Measurements from ENCODE around the gene C1orf185. TPM values are rescaled to one million over a fixed set of nuclear protein-coding genes. Genes with fewer than 3 reads are reported as not detected.
"Not testable (repeated sequence)": the region's sequence is repeated elsewhere in the genome, so short reads cannot be mapped to it uniquely, and the experiment has no call there.

Gene C1orf185
- total and polyA plus RNA-seq, 2 of the 4 experiments (the other 2 are of a cell fraction): not detected

- POLR2A ChIA-PET (ENCODE audit: unreplicated experiment): no interaction called here
- no peak overlapping the region for H2AK9ac ChIP-seq (replicated peaks; ENCODE audit: low read depth, low read length, poor library complexity)
- no peak overlapping the region for H2BK5ac ChIP-seq (ENCODE audit: low read depth, low read length, poor library complexity, severe bottlenecking)
- H3K23ac ChIP-seq (ENCODE audit: low read depth, low read length): no peak overlapping the region
- no peaks in the 10 kb centered on the region; the same call in 1 of the 2 replicates for H3K9me3 ChIP-seq (ENCODE audit: control insufficient read depth, insufficient read depth, low read length)
- H3K9ac ChIP-seq (ENCODE audit: low read depth, low read length): no peak overlapping the region
- H3K9me1 ChIP-seq (ENCODE audit: insufficient read depth, low read length): no peaks in the 10 kb centered on the region
- H3K4me1 ChIP-seq (ENCODE audit: control insufficient read depth, insufficient read depth, low read length): no peaks in the 10 kb centered on the region
- H2AK5ac ChIP-seq (ENCODE audit: low read depth, low read length): no peak overlapping the region
- no peak overlapping the region for H3K27ac ChIP-seq (ENCODE audit: insufficient read depth, low read length)
- ATAC-seq (ENCODE audit: low read depth): no peak
- H3K4me2 ChIP-seq (ENCODE audit: low read depth, low read length): no peak overlapping the region
- no peak overlapping the region for H2BK15ac ChIP-seq (ENCODE audit: low read depth, low read length)
- no peak overlapping the region for H4K5ac ChIP-seq (ENCODE audit: low read depth, low read length)
- no peak overlapping the region for H3K4me3 ChIP-seq (ENCODE audit: insufficient read depth, low read depth, low read length)
- H3K79me1 ChIP-seq (ENCODE audit: low read depth in 1 of 2, low read length in 2 of 2): no peaks in the 10 kb centered on the region
- no peak overlapping the region for H2AFZ ChIP-seq (replicated peaks; ENCODE audit: low read length, poor library complexity)
- no peak overlapping the region for H3K4ac ChIP-seq (ENCODE audit: low read depth, low read length)
- no peak overlapping the region for H4K8ac ChIP-seq (ENCODE audit: low read depth in 2 of 2, low read length in 2 of 2)
- no TSS peak for BruUV-seq (replicated peaks)
- CTCF ChIA-PET: no interaction called here
- WGBS, 2 experiments (ENCODE audit: extremely low coverage in 2 of 2, insufficient read length in 1 of 2): no CpG with 5 or more reads among the region's 2 CpGs
- TF ChIP-seq NFE2L2 (IDR thresholded peaks at IDR 0.05; ENCODE audit: low read depth, low read length): no peak
- TF ChIP-seq MXI1 (IDR thresholded peaks at IDR 0.05; ENCODE audit: borderline replicate concordance, low read depth, low read length): no peak
- TF ChIP-seq CHD1 (IDR thresholded peaks at IDR 0.05; ENCODE audit: low read depth, low read length): no peak
- TF ChIP-seq MAFK (IDR thresholded peaks at IDR 0.05; ENCODE audit: low read depth, low read length): no peak
- no peaks in the 10 kb centered on the region for H4K20me1 ChIP-seq (ENCODE audit: insufficient read depth, low read length)
- H3K56ac ChIP-seq (ENCODE audit: extremely low read depth, insufficient read depth, low read length): no peak overlapping the region
- no peak overlapping the region for H2BK120ac ChIP-seq (ENCODE audit: low read depth, low read length)
- no peak overlapping the region for H3K14ac ChIP-seq (replicated peaks; ENCODE audit: low read depth, low read length)
- no peak for DNase-seq
- H4K91ac ChIP-seq (ENCODE audit: insufficient read depth, low read depth, low read length): no peak overlapping the region
- in situ Hi-C loops (cut with MboI; ENCODE audit: low sequenced_read_pairs): no loop called here
- dilution Hi-C loops (cut with HindIII; ENCODE audit: low sequenced_read_pairs, unreplicated experiment): no loop called here
- H2BK20ac ChIP-seq (ENCODE audit: low read depth, low read length): no peak overlapping the region
- peaks cover 1% of the 10 kb centered on the region; the same call in 1 of the 2 replicates for H3K27me3 ChIP-seq (ENCODE audit: control insufficient read depth, insufficient read depth, low read length)
- H3K18ac ChIP-seq (ENCODE audit: low read depth, low read length): no peak overlapping the region
- intact Hi-C loops (cut with micrococcal nuclease): no loop called here
- H3K36me3 ChIP-seq (ENCODE audit: control insufficient read depth, insufficient read depth, low read length): no peaks in the 10 kb centered on the region
Measured at GRCh38 chr1:51133045-51133444, 31.0 kb downstream of the C1orf185 start.

GRCh38 chr1:51137696-51138095 is 35.7 kb downstream of the C1orf185 start:
- DNase-seq; H3K23ac ChIP-seq (ENCODE audit: low read depth, low read length); H3K36me3 ChIP-seq (ENCODE audit: control insufficient read depth, insufficient read depth, low read length); in situ Hi-C loops (cut with MboI; ENCODE audit: low sequenced_read_pairs); H3K27me3 ChIP-seq (ENCODE audit: control insufficient read depth, insufficient read depth, low read length); H3K4ac ChIP-seq (ENCODE audit: low read depth, low read length); H3K9ac ChIP-seq (ENCODE audit: low read depth, low read length); H2BK120ac ChIP-seq (ENCODE audit: low read depth, low read length); H3K4me3 ChIP-seq (ENCODE audit: insufficient read depth, low read depth, low read length); H3K27ac ChIP-seq (ENCODE audit: insufficient read depth, low read length); H3K9me3 ChIP-seq (ENCODE audit: control insufficient read depth, insufficient read depth, low read length); H3K79me1 ChIP-seq (ENCODE audit: low read depth in 1 of 2, low read length in 2 of 2); H4K91ac ChIP-seq (ENCODE audit: insufficient read depth, low read depth, low read length); ATAC-seq (ENCODE audit: low read depth); H3K56ac ChIP-seq (ENCODE audit: extremely low read depth, insufficient read depth, low read length); H4K8ac ChIP-seq (ENCODE audit: low read depth in 2 of 2, low read length in 2 of 2); BruUV-seq (replicated peaks); H2AK5ac ChIP-seq (ENCODE audit: low read depth, low read length); H3K4me2 ChIP-seq (ENCODE audit: low read depth, low read length); H4K5ac ChIP-seq (ENCODE audit: low read depth, low read length); H3K18ac ChIP-seq (ENCODE audit: low read depth, low read length); H3K9me1 ChIP-seq (ENCODE audit: insufficient read depth, low read length); H2BK5ac ChIP-seq (ENCODE audit: low read depth, low read length, poor library complexity, severe bottlenecking); H2BK20ac ChIP-seq (ENCODE audit: low read depth, low read length); H2AK9ac ChIP-seq (replicated peaks; ENCODE audit: low read depth, low read length, poor library complexity); intact Hi-C loops (cut with micrococcal nuclease); POLR2A ChIA-PET (ENCODE audit: unreplicated experiment); H3K4me1 ChIP-seq (ENCODE audit: control insufficient read depth, insufficient read depth, low read length); H2BK15ac ChIP-seq (ENCODE audit: low read depth, low read length); H4K20me1 ChIP-seq (ENCODE audit: insufficient read depth, low read length); H2AFZ ChIP-seq (replicated peaks; ENCODE audit: low read length, poor library complexity); dilution Hi-C loops (cut with HindIII; ENCODE audit: low sequenced_read_pairs, unreplicated experiment); H3K14ac ChIP-seq (replicated peaks; ENCODE audit: low read depth, low read length): not testable (repeated sequence)
- WGBS, 2 experiments (ENCODE audit: extremely low coverage in 2 of 2, insufficient read length in 1 of 2): no CpG with 5 or more reads among the region's 2 CpGs
- CTCF ChIA-PET: interaction anchor here (0.6 kb wide), 1 partner anchor 44 kb away, joined by 4 read pairs; no protein-coding TSS in a partner anchor
